Brain microvascular endothelial cell (primary cell): ENCODE data around the gene IL25.
A peak's percentile ranks its signal among the peaks of the same experiment; 100 is the strongest.

Source experiments
- DNase-seq: peaks from one replicate; pipeline ENCODE4 v3.0.0-alpha.2; 2020
- H3K27ac ChIP-seq: fragments of 250-450 bp; sonication (Bioruptor Pico); 2 replicates; pipeline ENCODE4 v1.5.1; 2020; ENCODE audit warnings: mild to moderate bottlenecking, moderate library complexity
- H3K27me3 ChIP-seq: fragments of 250-450 bp; sonication (Bioruptor Pico); replicated peaks from 2 replicates; pipeline ENCODE4 v1.5.1; 2020; ENCODE audit warnings: mild to moderate bottlenecking
- H3K36me3 ChIP-seq: fragments of 250-450 bp; sonication (Bioruptor Pico); replicated peaks from 2 replicates; pipeline ENCODE4 v1.5.1; 2020; ENCODE audit warnings: mild to moderate bottlenecking
- H3K4me3 ChIP-seq: 2 replicates; pipeline ENCODE4 v1.5.1; 2011; ENCODE audit warnings: low read depth, mild to moderate bottlenecking, control low read depth, low read length, moderate library complexity
- in situ Hi-C: cut with HindIII; loops from 2 replicates; pipeline ENCODE4 v1.10.0; 2017; ENCODE audit warnings: low sequenced_read_pairs, low pct_ligation_motif_present
- TF ChIP-seq, protein P1 (sequence below): IDR thresholded peaks from 2 replicates; pipeline ENCODE4 v1.5.1; 2011; ENCODE audit warnings: low read depth, mild to moderate bottlenecking, moderate library complexity, low read length, control low read depth, inconsistent platforms; ENCODE audit errors: missing control alignments

Gene IL25

DNA sequence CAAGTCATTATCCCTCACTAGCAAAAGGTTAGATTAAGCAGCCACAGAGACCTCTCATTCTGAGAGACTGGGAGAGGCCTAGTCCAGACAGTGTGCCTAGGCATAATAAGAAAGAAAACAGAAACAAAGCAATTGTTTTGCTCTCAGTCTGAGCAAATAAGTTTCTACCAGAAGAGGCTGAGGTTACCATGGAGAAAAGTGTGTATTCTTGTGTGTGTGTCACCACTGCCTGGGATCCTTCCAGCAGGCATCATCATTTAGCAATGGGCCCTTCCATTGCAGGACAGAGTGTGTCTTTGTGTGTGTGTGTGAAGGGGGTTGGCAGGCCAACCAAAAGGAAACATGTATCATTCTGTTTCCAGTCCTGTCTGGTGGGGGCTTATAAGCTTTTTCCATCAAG is 11.3 kb upstream of the IL25 start:
- no peaks in the 10 kb centered on the region for H3K36me3 ChIP-seq
- H3K27ac ChIP-seq: no peak overlapping the region
- DNase-seq: peak; percentile 35
- H3K27me3 ChIP-seq: peaks cover 5% of the 10 kb centered on the region
- in situ Hi-C loops: no loop called here
- TF ChIP-seq, protein P1, sequence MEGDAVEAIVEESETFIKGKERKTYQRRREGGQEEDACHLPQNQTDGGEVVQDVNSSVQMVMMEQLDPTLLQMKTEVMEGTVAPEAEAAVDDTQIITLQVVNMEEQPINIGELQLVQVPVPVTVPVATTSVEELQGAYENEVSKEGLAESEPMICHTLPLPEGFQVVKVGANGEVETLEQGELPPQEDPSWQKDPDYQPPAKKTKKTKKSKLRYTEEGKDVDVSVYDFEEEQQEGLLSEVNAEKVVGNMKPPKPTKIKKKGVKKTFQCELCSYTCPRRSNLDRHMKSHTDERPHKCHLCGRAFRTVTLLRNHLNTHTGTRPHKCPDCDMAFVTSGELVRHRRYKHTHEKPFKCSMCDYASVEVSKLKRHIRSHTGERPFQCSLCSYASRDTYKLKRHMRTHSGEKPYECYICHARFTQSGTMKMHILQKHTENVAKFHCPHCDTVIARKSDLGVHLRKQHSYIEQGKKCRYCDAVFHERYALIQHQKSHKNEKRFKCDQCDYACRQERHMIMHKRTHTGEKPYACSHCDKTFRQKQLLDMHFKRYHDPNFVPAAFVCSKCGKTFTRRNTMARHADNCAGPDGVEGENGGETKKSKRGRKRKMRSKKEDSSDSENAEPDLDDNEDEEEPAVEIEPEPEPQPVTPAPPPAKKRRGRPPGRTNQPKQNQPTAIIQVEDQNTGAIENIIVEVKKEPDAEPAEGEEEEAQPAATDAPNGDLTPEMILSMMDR: no peak
- no peak overlapping the region for H3K4me3 ChIP-seq

DNA sequence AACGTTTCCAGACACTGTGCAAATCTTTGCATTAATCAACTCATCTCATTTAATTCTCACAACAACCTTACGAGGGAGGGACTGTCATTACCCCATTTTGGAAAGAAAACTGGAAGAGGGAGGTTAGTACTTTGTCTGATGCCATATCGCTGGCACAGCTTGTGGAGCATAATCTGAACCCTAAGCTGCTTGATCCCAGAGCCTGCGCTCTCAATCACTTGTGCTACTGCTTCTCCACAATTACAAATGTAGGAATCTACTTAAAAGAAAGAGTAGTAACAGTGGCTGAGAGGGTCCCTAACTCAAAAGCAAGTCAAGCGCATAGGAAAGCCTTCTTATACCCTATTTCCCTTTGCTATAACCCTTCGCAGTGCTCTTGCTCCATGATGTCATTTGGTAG is 10.8 kb upstream of the IL25 start:
- TF ChIP-seq, protein P1: no peak
- Histone ChIP-seq H3K27ac (no peak overlapping the region), H3K36me3 (no peaks in the 10 kb centered on the region), H3K27me3 (peaks cover 7% of the 10 kb centered on the region), H3K4me3 (no peak overlapping the region)
- in situ Hi-C loops: no loop called here
- no peak for DNase-seq

DNA sequence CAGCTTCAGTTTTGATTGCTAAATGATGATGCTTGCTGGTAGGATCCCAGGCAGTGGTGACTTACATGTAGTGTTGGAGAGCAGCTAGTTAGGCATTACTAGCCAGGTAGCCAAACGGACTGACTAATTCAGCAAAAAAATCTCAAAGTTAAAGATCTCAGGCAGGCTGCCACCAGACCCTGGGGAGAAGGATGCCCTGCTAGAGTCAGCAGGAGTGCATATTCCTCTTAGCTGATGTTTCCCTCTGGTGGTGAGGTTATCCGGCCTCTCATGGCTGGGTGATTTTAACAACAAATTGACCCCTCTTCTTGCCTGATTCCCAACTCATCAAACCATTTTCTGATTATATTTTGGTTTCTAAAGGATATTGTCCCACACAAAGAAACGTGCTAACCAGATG is 10.4 kb upstream of the IL25 start:
- in situ Hi-C loops: no loop called here
- Histone ChIP-seq H3K4me3 (no peak overlapping the region), H3K36me3 (no peaks in the 10 kb centered on the region), H3K27me3 (peaks cover 7% of the 10 kb centered on the region), H3K27ac (no peak overlapping the region)
- DNase-seq: no peak
- TF ChIP-seq, protein P1: peak; percentile 51

DNA sequence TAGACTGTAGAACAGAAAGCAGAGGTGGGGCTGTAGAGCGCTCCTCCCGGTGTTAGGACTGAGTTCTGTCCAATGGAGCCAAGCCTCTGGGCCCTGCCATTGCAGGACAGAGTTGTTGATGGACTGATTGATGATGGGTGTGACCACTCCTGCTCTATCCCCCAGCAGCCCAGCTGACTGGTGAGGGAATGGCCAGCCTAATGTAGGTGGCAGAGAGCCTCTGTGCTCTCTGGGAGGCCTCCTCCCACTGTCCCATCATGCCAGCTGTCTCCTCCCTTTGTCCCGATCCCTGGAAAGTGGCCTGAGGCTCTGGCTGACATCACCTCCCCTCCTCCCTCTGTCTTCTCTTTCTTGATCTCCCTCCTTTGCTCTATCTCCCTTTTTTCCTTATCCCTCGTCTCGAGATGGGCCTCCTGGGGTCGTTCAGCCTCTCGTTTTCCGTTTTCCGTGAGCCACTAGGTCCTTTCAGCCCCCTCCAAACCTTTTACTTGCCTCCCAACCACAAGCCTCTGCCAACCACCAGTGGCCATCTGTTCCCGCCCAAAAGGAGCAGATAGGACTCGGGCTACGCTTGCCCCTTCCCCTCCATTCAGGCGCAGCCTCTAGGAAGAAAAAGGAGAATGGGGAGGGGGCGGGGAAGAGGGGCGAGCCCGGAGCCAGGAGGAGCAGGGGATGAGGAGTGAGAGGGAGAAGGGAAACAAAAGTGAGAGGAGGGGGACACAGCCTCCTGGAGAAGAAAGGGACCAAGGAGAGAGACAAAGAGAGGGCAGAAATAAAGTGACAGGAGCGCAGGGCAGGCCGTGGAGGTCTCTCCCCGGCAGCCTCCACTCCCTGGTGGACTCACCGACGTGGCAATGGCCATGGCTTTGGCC is 8.2 kb upstream of the IL25 start:
- DNase-seq: no peak
- peak overlapping the region; percentile 62 for H3K4me3 ChIP-seq
- H3K36me3 ChIP-seq: no peaks in the 10 kb centered on the region
- peaks cover 7% of the 10 kb centered on the region for H3K27me3 ChIP-seq
- H3K27ac ChIP-seq: no peak overlapping the region
- in situ Hi-C loops: no loop called here
- TF ChIP-seq, protein P1: no peak

DNA sequence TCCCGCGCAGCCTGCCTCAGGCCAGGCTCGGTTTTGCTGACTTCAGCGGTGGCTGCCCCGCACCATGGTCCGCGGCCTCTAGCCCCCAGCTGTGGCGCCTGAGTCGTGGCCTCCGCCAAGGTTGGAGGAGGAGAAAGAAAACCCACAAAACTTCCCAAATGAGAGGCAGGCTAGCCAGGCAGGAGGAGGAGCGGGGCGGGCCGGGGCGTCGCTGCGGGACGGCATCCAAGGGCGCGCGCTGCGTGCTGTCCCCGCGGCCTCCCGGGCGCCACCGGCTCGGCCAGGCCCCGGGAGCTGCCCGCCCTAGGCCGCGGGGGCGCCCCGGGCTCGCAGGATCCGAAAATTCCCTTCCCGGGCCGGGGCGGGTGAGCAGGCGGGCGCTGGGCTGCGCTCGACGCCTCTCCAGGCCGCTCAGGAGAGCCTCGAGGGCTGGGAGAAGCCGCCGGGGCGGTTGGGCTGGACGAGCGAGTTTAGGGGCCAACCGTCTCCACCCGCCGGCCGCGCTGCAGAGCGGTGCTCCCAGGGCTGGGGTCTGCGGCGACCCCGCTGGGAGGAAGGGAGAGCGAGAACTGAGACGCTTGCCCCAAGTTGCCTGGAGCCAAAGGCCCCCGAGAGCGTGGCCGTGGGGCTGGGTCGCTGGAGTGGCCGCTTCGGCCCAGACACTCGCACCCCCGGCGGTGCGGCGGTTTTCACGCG is 7.4 kb upstream of the IL25 start, which contains the start of gene EFS:
EFS (minus strand) TSS at position 137 of the 696 bp plus-strand sequence. CDS start 147 bp downstream, outside the sequence.
- H3K27ac ChIP-seq: no peak within 1 kb of the TSS
- peaks cover 7% of the 10 kb centered on the region for H3K27me3 ChIP-seq

More for the DNA sequence above, 7.4 kb upstream of the IL25 start, which contains the start of gene EFS:
- TF ChIP-seq, protein P1: no peak
- DNase-seq: no peak
- H3K4me3 ChIP-seq: peak within 1 kb of the TSS; percentile 62
- in situ Hi-C loops: no loop called here
- no peaks in the 10 kb centered on the region for H3K36me3 ChIP-seq
